Activated CD4-positive, alpha-beta T cell treated with anti-CD3 and anti-CD28 coated beads for 36 hours (primary cell): Measurements from ENCODE around the gene LINGO3. TPM values are rescaled to one million over a fixed set of nuclear protein-coding genes. Genes with fewer than 3 reads are reported as not detected.

Experiments
- ATAC-seq: fragments of 200-7000 bp; cut with Tn5 transposase; one replicate; pipeline ENCODE4 v1.10.0; 2021; ENCODE audit warnings: mild to moderate bottlenecking, moderate library complexity
- CTCF ChIA-PET: fragments of 350-600 bp; sonication (Branson Sonifier 250); formaldehyde crosslinking; loops from one replicate; lab custom pipeline; 2021; ENCODE audit warnings: antibody characterized with exemption; lab: Charles Lee
- POLR2A ChIA-PET: fragments of 350-600 bp; sonication (Branson Sonifier 250); formaldehyde crosslinking; loops from one replicate; lab custom pipeline; 2021; ENCODE audit warnings: antibody characterized with exemption, inconsistent platforms; lab: Charles Lee
- DNase-seq: peaks from one replicate; pipeline ENCODE4 v3.0.0-alpha.2; 2020
- H3K27ac Mint-ChIP-seq: one replicate; pipeline ENCODE4 v1.8.0; 2021; ENCODE audit warnings: mixed read lengths
- H3K27me3 Mint-ChIP-seq: one replicate; pipeline ENCODE4 v1.8.0; 2021; ENCODE audit warnings: mixed read lengths
- H3K36me3 Mint-ChIP-seq: one replicate; pipeline ENCODE4 v1.8.0; 2021; ENCODE audit warnings: low read depth, mixed read lengths
- H3K4me1 Mint-ChIP-seq: one replicate; pipeline ENCODE4 v1.8.0; 2021; ENCODE audit warnings: mixed read lengths
- H3K4me3 Mint-ChIP-seq: one replicate; pipeline ENCODE4 v1.8.0; 2021; ENCODE audit warnings: mild to moderate bottlenecking, moderate library complexity, mixed read lengths
- H3K9me3 Mint-ChIP-seq: one replicate; pipeline ENCODE4 v1.8.0; 2021; ENCODE audit warnings: low read depth, mixed read lengths
- intact Hi-C, 2 experiments: fragments of 100-400 bp; cut with DNase I in 1 of 2; cut with micrococcal nuclease in 1 of 2; formaldehyde crosslinking; loops; one replicate each; pipeline versions ENCODE4 v1.14.2 to v1.15.1; 2022 to 2024; cut with DNase I, micrococcal nuclease
- total RNA-seq, 2 experiments: library from RNA; stranded (reverse); gene quantifications; one replicate each; pipeline ENCODE4 v1.2.3, GENCODE V29; 2021

Gene LINGO3
- total RNA-seq, 2 experiments from 2014 or later: not detected

DNA sequence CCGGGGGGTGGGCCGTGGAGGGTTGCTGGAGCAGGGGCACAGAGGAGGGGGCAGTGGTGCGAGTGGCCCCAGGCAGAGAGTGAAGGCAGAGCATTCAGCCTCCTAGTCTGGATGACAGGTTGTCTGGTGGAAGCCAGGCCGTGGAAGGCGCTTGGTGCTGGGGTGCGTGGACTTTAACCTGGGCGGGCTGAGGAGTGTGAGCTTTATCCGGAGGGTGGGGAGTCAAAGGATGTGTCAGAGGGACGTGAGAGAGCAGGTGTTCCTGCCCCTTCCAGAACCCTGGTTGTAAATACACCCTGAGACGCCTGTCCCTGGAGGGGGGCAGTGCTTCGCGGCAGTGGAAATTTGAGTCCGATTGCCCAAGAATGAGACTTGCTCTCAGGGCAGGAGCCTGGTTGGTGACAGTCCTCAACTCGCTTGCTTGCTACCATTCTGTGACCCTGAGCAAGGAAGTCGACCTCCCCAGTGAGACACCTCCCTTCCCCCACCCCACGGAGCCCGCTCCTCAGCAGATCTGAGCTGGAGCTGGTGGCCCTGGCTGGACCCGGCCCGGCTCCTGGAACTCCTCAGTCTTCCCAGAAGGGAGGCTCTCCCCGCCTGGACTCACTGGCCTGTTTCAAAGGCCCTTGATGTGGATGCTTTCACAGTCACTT lies 22.8 kb upstream of the LINGO3 start:
- ChIA-PET CTCF (interaction anchor here (0.6 kb wide), 1 partner anchor 126 kb away, joined by 3 read pairs; no protein-coding TSS in a partner anchor), POLR2A (no interaction called here)
- Mint-ChIP-seq H3K4me1 (peaks cover 57% of the 10 kb centered on the region), H3K36me3 (peaks cover 27% of the 10 kb centered on the region), H3K27me3 (no peaks in the 10 kb centered on the region), H3K27ac (no peak overlapping the region), H3K4me3 (no peak overlapping the region), H3K9me3 (peaks cover 2% of the 10 kb centered on the region)
- DNase-seq: no peak
- intact Hi-C loops: no loop called here
- no peak for ATAC-seq

DNA sequence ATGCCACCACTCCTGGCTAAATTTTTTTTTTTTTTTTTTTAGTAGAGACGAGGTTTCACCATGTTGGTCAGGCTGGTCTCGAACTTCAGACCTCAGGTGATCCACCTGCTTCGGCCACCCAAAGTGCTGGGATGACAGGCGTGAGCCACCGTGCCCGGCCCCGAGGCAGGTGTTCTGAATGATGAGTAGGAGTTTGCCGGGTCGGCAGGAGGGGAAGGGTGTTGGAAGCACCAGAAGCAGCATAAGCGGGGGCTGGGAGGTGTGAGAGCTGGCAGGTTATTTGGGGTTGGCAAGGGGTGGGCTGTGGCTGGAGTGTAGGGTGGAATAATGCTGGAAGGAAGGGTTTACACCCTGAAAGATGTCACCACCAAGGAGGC lies 22.3 kb upstream of the LINGO3 start:
- no peaks in the 10 kb centered on the region for H3K27me3 Mint-ChIP-seq
- peaks cover 28% of the 10 kb centered on the region for H3K36me3 Mint-ChIP-seq
- CTCF ChIA-PET: interaction anchor here (0.6 kb wide), 1 partner anchor 127 kb away, joined by 3 read pairs; no protein-coding TSS in a partner anchor
- no peak overlapping the region for H3K27ac Mint-ChIP-seq
- POLR2A ChIA-PET: no interaction called here
- no peak for ATAC-seq
- H3K4me3 Mint-ChIP-seq: no peak overlapping the region
- H3K9me3 Mint-ChIP-seq: no peaks in the 10 kb centered on the region
- intact Hi-C loops: no loop called here
- H3K4me1 Mint-ChIP-seq: peaks cover 61% of the 10 kb centered on the region
- DNase-seq: no peak

DNA sequence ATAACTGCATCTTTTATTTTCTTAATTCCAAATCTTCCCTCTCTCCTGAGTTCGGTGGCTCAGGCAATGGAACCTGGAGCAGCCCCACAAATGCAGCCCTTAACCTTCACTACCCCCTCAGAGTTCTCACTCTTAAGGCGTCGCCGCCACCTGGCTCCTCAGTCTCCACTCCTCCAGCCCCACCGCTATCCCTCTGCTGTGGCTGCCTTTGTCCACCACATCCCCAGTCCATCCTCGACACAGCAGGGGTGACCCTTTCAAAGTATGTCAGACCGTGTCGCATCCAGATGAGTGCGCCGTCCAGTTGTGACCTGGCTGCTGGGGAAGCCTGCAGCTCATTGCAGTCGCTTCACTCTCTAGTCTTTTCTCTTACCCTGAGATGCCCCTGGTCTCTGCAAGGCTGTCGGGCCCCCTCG lies 21.6 kb upstream of the LINGO3 start:
- H3K36me3 Mint-ChIP-seq: peaks cover 29% of the 10 kb centered on the region
- H3K27me3 Mint-ChIP-seq: no peaks in the 10 kb centered on the region
- peak overlapping the region; percentile 85 for H3K27ac Mint-ChIP-seq
- no peaks in the 10 kb centered on the region for H3K9me3 Mint-ChIP-seq
- intact Hi-C loops: loop anchor here in 1 of 2 experiments (2.0 to 5.0 kb wide), 4 partner anchors 127 to 1178 kb away; partner anchors contain the start of genes BTBD2, FZR1 and LMNB2
- H3K4me1 Mint-ChIP-seq: peaks cover 66% of the 10 kb centered on the region
- CTCF ChIA-PET: interaction anchor here (0.5 kb wide), 1 partner anchor 76 kb away, joined by 3 read pairs; no protein-coding TSS in a partner anchor
- POLR2A ChIA-PET: no interaction called here
- ATAC-seq: no peak
- peak overlapping the region; percentile 98 for H3K4me3 Mint-ChIP-seq
- no peak for DNase-seq

DNA sequence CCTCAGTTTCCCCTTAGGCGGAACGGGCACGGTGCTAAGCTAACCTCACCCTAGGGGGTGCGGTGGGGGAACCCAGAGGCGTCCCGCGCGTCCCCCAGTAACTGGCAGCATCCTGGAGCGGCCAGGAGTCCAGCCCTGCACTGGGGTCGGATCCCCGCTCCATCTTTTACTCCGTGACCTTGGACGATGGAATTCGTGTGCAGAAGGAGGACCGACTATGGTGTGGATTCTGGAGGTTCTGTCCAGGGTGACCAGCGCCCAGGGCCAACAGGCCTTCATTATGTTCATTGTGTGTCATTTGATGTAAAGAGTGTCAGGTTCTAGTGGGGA lies 21.2 kb upstream of the LINGO3 start:
- Mint-ChIP-seq H3K4me3 (peak overlapping the region; percentile 98), H3K27me3 (no peaks in the 10 kb centered on the region), H3K27ac (peak overlapping the region; percentile 85), H3K9me3 (no peaks in the 10 kb centered on the region), H3K4me1 (peaks cover 69% of the 10 kb centered on the region), H3K36me3 (peaks cover 31% of the 10 kb centered on the region)
- intact Hi-C loops: loop anchor here in 1 of 2 experiments (2.0 to 5.0 kb wide), 4 partner anchors 128 to 1178 kb away; partner anchors contain the start of genes BTBD2, FZR1 and LMNB2
- ATAC-seq (no peak), DNase-seq (no peak)
- ChIA-PET POLR2A (no interaction called here), CTCF (no interaction called here)

DNA sequence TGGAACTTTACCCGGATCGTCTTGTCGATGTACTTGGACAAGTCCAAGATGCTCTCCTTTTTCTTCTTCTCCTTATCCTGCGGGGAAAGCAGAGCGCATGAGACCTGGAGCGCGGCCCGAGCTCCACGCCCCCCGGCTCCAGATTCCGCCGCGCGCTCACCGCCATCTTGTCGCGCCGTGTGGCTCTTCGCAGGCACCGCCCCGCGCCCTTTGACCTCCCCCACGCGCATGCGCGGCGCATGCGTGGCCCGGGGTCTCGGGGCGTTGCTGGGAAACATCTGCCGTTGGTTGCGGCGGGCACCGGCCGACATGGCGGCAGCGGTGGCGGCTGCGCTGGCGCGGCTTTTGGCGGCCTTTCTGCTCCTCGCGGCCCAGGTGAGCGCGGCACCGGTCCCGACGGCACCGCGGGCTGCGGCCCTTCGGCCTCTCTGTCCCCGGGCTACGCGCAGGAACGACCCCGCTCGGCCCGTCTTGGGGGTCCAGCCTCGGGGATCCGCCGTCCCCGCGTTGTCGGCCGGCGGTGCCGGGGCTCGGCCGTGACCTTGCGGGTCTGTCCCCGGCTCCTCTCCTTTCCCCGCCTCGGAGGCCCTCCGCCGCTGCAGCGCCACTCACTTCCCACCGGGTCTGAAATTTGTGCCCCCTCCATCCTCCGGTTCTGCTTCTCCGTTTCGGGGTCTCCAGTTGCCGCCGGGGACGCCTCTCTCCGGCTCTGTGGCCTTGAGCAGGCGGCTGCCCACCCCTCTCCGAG lies 20.6 kb upstream of the LINGO3 start, which contains the start of the genes LSM7 and SPPL2B:
LSM7 (minus strand) TSS at position 186 of the 748 bp plus-strand sequence; CDS start at position 166, 20 bp downstream.
SPPL2B (plus strand) TSS at position 284 of the 748 bp plus-strand sequence; CDS start at position 310, 26 bp downstream.
- ChIA-PET POLR2A (interaction anchor here (0.6 to 1.1 kb wide), 3 partner anchors 50 to 309 kb away, joined by 3 to 4 read pairs (median 4); no protein-coding TSS in a partner anchor), CTCF (interaction anchor here (0.6 to 1.5 kb wide), 3 partner anchors 12 to 65 kb away, joined by 3 to 4 read pairs (median 4); no protein-coding TSS in a partner anchor)
- Mint-ChIP-seq H3K27me3 (no peaks in the 10 kb centered on the region), H3K36me3 (peaks cover 31% of the 10 kb centered on the region), H3K4me1 (peaks cover 69% of the 10 kb centered on the region), H3K9me3 (no peaks in the 10 kb centered on the region), H3K4me3 (peak within 1 kb of the TSS; percentile 98), H3K27ac (peak within 1 kb of the TSS; percentile 99)
- intact Hi-C loops: loop anchor here in 1 of 2 experiments (1.0 to 5.0 kb wide), 10 partner anchors 55 to 1179 kb away; partner anchors contain the start of genes AP3D1, BTBD2, FZR1 and IZUMO4
- DNase-seq: peak; percentile 95
- ATAC-seq: peak; percentile 78

DNA sequence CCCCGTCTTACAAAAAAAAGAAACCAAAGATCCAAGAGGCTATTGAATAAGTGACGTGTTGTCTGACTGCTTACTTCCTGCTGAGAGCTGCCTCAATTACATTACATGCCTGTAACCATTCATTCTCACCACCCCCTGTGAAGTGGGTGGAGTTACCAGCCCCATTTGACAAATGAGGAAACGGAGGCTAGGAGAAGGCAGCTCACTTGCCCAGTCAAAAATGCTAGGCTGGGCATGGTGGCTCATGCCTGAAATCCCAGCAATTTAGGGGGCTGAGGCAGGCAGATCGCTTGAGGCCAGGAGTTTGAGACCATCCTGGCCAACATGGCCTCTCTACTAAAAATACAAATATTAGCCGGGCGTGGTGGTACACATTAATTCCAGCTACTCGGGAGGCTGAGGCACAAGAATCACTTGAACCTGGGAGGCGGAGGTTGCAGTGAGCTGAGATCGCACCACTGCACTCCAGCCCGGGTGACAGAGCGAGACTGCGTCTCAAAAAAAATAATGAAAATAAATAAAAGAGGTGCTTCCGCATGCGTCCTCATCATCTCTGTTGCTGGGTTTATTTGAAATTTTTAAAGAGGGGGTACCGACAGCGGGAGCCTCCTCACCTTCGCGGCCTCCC lies 19.9 kb upstream of the LINGO3 start:
- peaks cover 34% of the 10 kb centered on the region for H3K36me3 Mint-ChIP-seq
- ATAC-seq (peak; percentile 79), DNase-seq (peak; percentile 69)
- ChIA-PET POLR2A (interaction anchor here (0.6 to 1.1 kb wide), 5 partner anchors 17 to 900 kb away, joined by 3 to 7 read pairs (median 4); no protein-coding TSS in a partner anchor), CTCF (interaction anchor here (0.6 to 1.5 kb wide), 6 partner anchors 12 to 321 kb away, joined by 3 to 4 read pairs (median 4); no protein-coding TSS in a partner anchor)
- peak overlapping the region; percentile 99 for H3K27ac Mint-ChIP-seq
- no peaks in the 10 kb centered on the region for H3K9me3 Mint-ChIP-seq
- peak overlapping the region; percentile 98 for H3K4me3 Mint-ChIP-seq
- no peaks in the 10 kb centered on the region for H3K27me3 Mint-ChIP-seq
- peaks cover 65% of the 10 kb centered on the region for H3K4me1 Mint-ChIP-seq
- intact Hi-C loops: loop anchor here in 1 of 2 experiments (1.0 to 5.0 kb wide), 10 partner anchors 55 to 1179 kb away; partner anchors contain the start of genes AP3D1, BTBD2, FZR1 and IZUMO4

DNA sequence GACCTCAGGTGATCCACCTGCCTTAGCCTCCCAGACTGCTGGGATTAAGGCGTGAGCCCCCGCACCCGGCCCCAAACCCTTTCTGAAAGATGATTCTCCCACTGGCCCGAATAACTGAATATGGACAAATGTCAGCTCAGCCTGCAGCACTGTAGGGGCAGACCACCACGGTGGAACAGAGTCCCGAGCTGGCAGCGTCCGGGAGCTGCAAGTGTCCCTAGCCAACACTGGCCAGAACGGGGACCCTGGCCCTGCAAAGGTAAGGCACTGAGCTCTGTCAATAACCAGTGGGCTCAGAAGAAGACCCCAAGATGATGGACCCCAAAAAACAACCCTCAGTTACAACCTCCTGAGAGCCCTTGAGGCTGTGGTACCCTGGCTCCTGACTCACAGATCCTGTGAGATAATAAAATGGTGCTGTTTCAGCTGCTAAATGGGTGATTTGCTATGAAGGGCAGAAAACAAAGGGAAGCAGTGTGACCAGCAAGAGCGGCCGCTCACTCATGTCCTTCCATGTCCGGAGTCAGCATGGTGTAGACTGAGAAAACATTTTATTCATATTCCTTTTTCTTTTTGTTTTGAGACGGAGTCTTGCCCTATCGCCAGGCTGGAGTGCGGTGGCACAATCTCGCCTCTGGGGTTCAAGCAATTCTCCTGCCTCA lies 18.9 kb upstream of the LINGO3 start:
- DNase-seq (no peak), ATAC-seq (no peak)
- no peaks in the 10 kb centered on the region for H3K9me3 Mint-ChIP-seq
- intact Hi-C loops: loop anchor here in 1 of 2 experiments (5.0 kb wide), 2 partner anchors 310 to 1180 kb away; partner anchors contain the start of genes BTBD2 and FZR1
- CTCF ChIA-PET: interaction anchor here (0.7 to 1.1 kb wide), 4 partner anchors 31 to 322 kb away, joined by 3 to 4 read pairs (median 4); no protein-coding TSS in a partner anchor
- POLR2A ChIA-PET: interaction anchor here (1.0 kb wide), 1 partner anchor 151 kb away, joined by 3 read pairs; no protein-coding TSS in a partner anchor
- peaks cover 57% of the 10 kb centered on the region for H3K4me1 Mint-ChIP-seq
- H3K4me3 Mint-ChIP-seq: peak overlapping the region; percentile 98
- peaks cover 35% of the 10 kb centered on the region for H3K36me3 Mint-ChIP-seq
- peak overlapping the region; percentile 99 for H3K27ac Mint-ChIP-seq
- no peaks in the 10 kb centered on the region for H3K27me3 Mint-ChIP-seq

DNA sequence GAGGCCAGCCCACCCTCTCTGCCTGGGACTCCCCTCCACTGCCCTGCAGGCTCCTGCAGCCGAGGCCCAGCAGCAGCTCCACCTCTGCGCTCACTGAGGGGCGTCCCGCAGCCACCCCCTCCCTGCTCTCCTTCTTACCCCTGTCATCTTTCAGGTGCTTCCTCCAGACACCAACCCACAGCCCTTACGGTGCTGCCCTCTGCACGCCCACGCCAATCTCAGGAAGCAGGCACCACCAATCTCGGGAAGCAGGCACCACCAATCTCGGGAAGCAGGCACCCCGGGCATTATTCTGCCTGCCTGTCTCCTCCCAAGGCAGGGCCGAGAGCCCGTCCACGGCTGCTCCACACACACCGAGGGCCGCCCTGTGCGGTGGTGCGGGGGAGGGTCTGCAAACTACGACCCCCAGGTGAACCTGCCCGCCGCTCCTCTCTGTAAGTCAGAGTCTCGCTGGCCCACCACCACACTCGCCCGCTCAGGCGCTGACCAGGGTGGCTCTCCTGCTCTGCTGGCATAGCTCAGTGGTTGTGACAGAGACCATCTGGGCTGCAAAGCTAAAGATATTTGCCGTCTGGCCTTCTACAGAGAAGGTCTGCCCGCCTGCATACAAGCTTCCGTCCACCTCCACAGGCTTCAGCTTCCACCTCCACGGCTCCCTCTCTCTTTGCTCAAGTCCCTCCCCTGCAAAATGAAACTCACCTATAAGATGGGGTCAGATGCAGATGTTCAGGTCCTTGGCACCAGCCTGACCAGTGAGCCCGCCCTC lies 17.5 kb upstream of the LINGO3 start:
- Mint-ChIP-seq H3K27me3 (no peaks in the 10 kb centered on the region), H3K4me3 (peak overlapping the region; percentile 98), H3K4me1 (peaks cover 46% of the 10 kb centered on the region), H3K9me3 (no peaks in the 10 kb centered on the region), H3K36me3 (peaks cover 35% of the 10 kb centered on the region), H3K27ac (peak overlapping the region; percentile 21)
- CTCF ChIA-PET: interaction anchor here (0.5 to 1.0 kb wide), 3 partner anchors 55 to 67 kb away, joined by 3 read pairs; no protein-coding TSS in a partner anchor
- POLR2A ChIA-PET: interaction anchor here (0.5 kb wide), 2 partner anchors 11 to 67 kb away, joined by 3 to 6 read pairs; no protein-coding TSS in a partner anchor
- DNase-seq: no peak
- ATAC-seq: no peak
- intact Hi-C loops: loop anchor here in 1 of 2 experiments (5.0 kb wide), 2 partner anchors 308 to 1182 kb away; partner anchors contain the start of genes BTBD2 and FZR1

DNA sequence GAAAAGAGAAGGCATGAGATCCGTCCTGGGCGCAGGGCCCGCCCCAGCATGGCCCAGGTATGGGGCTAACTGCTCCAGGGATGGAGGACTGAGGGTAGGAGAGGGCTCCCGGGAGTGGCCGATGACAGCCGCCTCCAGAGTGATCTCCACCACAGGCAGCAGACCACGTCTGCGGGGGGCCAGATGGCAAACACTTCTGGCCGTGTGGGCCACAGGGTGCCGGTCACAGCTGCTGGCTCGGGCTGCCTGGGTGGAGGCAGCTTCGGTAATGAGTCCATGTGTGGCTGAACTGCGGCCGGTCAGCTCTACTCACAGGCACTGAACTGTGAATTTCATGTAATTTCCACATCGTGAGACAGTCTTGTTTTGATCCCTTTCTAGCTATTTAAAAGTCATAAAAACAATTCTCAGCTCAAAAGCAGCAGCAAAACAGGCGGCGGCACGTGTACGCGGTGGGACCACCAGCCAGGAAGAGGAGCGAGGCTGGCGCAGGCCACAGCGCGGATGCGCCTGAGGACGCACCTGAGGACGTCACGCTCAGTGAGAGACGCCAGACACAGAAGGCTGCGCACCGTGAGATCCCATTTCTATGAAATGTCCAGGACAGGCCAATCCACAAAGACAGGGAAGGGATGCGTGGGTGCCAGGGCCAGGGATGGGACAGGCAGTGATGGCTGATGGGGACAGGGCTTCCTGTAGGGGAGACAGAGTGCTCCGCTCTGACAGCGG lies 16.4 kb upstream of the LINGO3 start:
- ChIA-PET CTCF (interaction anchor here (0.8 kb wide), 1 partner anchor 44 kb away, joined by 3 read pairs; no protein-coding TSS in a partner anchor), POLR2A (interaction anchor here (0.5 kb wide), 1 partner anchor 10 kb away, joined by 3 read pairs; no protein-coding TSS in a partner anchor)
- Mint-ChIP-seq H3K27me3 (no peaks in the 10 kb centered on the region), H3K9me3 (no peaks in the 10 kb centered on the region), H3K4me3 (no peak overlapping the region), H3K36me3 (peaks cover 35% of the 10 kb centered on the region), H3K4me1 (peaks cover 37% of the 10 kb centered on the region), H3K27ac (no peak overlapping the region)
- no peak for ATAC-seq
- intact Hi-C loops: no loop called here
- DNase-seq: no peak
